Measurements from ENCODE around the gene RAPGEF6. TPM values are rescaled to one million over a fixed set of nuclear protein-coding genes. Genes with fewer than 3 reads are reported as not detected.
"Not testable (repeated sequence)": the region's sequence is repeated elsewhere in the genome, so short reads cannot be mapped to it uniquely, and the experiment has no call there.

Gene RAPGEF6
- polyA plus RNA-seq, 1 donor from 2014 or later: 121 TPM

GRCh38 chr5:131405674-131406073 is 229.4 kb downstream of the RAPGEF6 start:
- Histone ChIP-seq H3K36me3 (ENCODE audit: insufficient read depth, low read length) (peaks cover 13% of the 10 kb centered on the region), H3K9ac (ENCODE audit: low read length) (no peak overlapping the region), H3K4me2 (ENCODE audit: low read length) (no peak overlapping the region), H3K27ac (ENCODE audit: low read length) (no peak overlapping the region), H3K79me2 (replicated peaks; ENCODE audit: insufficient read depth, low read length) (no peaks in the 10 kb centered on the region), H3K4me3 (ENCODE audit: low read length) (no peak overlapping the region), H4K20me1 (ENCODE audit: insufficient read depth) (no peaks in the 10 kb centered on the region), H2AFZ (ENCODE audit: low read depth, low read length) (no peak overlapping the region), H3K27me3 (ENCODE audit: insufficient read depth, low read depth, low read length) (no peaks in the 10 kb centered on the region), H3F3A (ENCODE audit: insufficient read depth, low read length, poor library complexity, severe bottlenecking) (no peaks in the 10 kb centered on the region), H3K9me3 (ENCODE audit: low read length) (peaks cover 10% of the 10 kb centered on the region), H3K9me2 (ENCODE audit: insufficient read depth, low read length) (no peaks in the 10 kb centered on the region)
- TF ChIP-seq TAF1 (IDR thresholded peaks at IDR 0.05; ENCODE audit: low read depth): no peak
- no peak for TF ChIP-seq RAD21 (conservative IDR thresholded peaks at IDR 0.05)
- no peak for TF ChIP-seq SMC3 (conservative IDR thresholded peaks at IDR 0.05; ENCODE audit: poor library complexity)
- no peak for TF ChIP-seq POLR2AphosphoS5 (IDR thresholded peaks at IDR 0.05)

DNA sequence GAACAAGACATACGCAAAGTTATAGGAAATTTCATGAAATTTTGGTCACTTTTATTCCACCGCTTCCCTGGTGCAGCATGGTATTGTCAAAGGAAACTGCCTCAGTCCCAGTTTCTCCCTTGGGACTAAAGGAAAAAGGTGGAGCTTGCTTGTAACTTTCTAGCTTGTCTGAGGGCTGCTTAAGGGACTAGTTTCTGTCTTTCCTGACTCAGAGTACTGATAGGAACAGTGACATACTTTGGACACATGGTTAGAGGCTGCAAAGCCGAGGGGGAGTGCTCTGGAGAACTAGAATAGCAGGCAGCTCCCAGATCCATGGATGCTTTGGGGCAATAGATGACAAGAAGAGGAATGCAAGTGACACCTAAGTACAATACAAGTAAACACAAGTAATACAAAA is 234.4 kb downstream of the RAPGEF6 start:
- H3F3A ChIP-seq (ENCODE audit: insufficient read depth, low read length, poor library complexity, severe bottlenecking): no peaks in the 10 kb centered on the region
- peaks cover 2% of the 10 kb centered on the region for H3K36me3 ChIP-seq (ENCODE audit: insufficient read depth, low read length)
- no peaks in the 10 kb centered on the region for H3K27me3 ChIP-seq (ENCODE audit: insufficient read depth, low read depth, low read length)
- H3K79me2 ChIP-seq (replicated peaks; ENCODE audit: insufficient read depth, low read length): no peaks in the 10 kb centered on the region
- peaks cover 10% of the 10 kb centered on the region for H3K9me3 ChIP-seq (ENCODE audit: low read length)
- H3K27ac ChIP-seq (ENCODE audit: low read length): no peak overlapping the region
- no peak overlapping the region for H3K4me2 ChIP-seq (ENCODE audit: low read length)
- no peak for TF ChIP-seq SMC3 (conservative IDR thresholded peaks at IDR 0.05; ENCODE audit: poor library complexity)
- no peak for TF ChIP-seq POLR2AphosphoS5 (IDR thresholded peaks at IDR 0.05)
- TF ChIP-seq EP300 (conservative IDR thresholded peaks at IDR 0.05; ENCODE audit: poor library complexity, severe bottlenecking): no peak
- no peak for TF ChIP-seq CTCF (IDR thresholded peaks at IDR 0.05; ENCODE audit: poor library complexity, severe bottlenecking)
- TF ChIP-seq EZH2 (IDR thresholded peaks at IDR 0.05; ENCODE audit: borderline replicate concordance, insufficient read depth, low read length, poor library complexity, severe bottlenecking): no peak
- no peak for TF ChIP-seq MXI1 (conservative IDR thresholded peaks at IDR 0.05; ENCODE audit: poor library complexity, severe bottlenecking)
- TF ChIP-seq RAD21 (conservative IDR thresholded peaks at IDR 0.05): no peak
- no peak for TF ChIP-seq TAF1 (IDR thresholded peaks at IDR 0.05; ENCODE audit: low read depth)
- no peak for TF ChIP-seq REST (IDR thresholded peaks at IDR 0.05; ENCODE audit: borderline replicate concordance)
- no peaks in the 10 kb centered on the region for H4K20me1 ChIP-seq (ENCODE audit: insufficient read depth)
- H3K4me3 ChIP-seq (ENCODE audit: low read length): no peak overlapping the region
- no peaks in the 10 kb centered on the region for H3K9me2 ChIP-seq (ENCODE audit: insufficient read depth, low read length)
- no peak overlapping the region for H2AFZ ChIP-seq (ENCODE audit: low read depth, low read length)
- no peak overlapping the region for H3K9ac ChIP-seq (ENCODE audit: low read length)

DNA sequence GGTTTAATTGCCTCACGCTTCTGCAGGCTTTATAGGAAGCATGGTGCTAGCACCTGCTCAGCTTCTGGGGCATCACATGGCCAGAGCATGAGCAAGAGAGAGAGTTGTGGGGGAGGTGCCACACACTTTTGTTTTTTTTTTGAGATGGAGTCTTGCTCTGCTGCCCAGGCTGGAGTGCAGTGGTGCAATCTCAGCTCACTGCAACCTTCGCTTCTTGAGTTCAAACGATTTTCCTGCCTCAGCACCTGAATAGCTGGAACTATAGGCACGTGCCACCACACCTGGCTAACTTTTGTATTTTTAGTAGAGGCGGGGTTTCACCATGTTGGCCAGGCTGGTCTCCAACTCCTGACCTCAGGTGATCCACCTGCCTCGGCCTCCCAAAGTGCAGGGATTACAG is 236.0 kb downstream of the RAPGEF6 start:
- H3K36me3 ChIP-seq (ENCODE audit: insufficient read depth, low read length); H3K27me3 ChIP-seq (ENCODE audit: insufficient read depth, low read depth, low read length); H4K20me1 ChIP-seq (ENCODE audit: insufficient read depth); H3K4me2 ChIP-seq (ENCODE audit: low read length); H3K27ac ChIP-seq (ENCODE audit: low read length); H3K9ac ChIP-seq (ENCODE audit: low read length); H3K79me2 ChIP-seq (replicated peaks; ENCODE audit: insufficient read depth, low read length); H2AFZ ChIP-seq (ENCODE audit: low read depth, low read length); H3F3A ChIP-seq (ENCODE audit: insufficient read depth, low read length, poor library complexity, severe bottlenecking); H3K9me2 ChIP-seq (ENCODE audit: insufficient read depth, low read length); H3K4me3 ChIP-seq (ENCODE audit: low read length): not testable (repeated sequence)
- peaks cover 10% of the 10 kb centered on the region for H3K9me3 ChIP-seq (ENCODE audit: low read length)

Data from neural cell (in vitro differentiated cells).